SH-SY5Y (cell line): ENCODE measurements around the gene RAD21L1.

ENCODE experiments used
- GATA2 ChIP-seq: IDR thresholded peaks from 2 replicates; pipeline ENCODE4 v1.6.1; 2011; ENCODE audit warnings: mild to moderate bottlenecking, low read depth, low read length
- GATA3 ChIP-seq: IDR thresholded peaks from 2 replicates; pipeline ENCODE4 v1.6.1; 2011; ENCODE audit warnings: low read depth, mild to moderate bottlenecking, low read length, moderate library complexity

DNA sequence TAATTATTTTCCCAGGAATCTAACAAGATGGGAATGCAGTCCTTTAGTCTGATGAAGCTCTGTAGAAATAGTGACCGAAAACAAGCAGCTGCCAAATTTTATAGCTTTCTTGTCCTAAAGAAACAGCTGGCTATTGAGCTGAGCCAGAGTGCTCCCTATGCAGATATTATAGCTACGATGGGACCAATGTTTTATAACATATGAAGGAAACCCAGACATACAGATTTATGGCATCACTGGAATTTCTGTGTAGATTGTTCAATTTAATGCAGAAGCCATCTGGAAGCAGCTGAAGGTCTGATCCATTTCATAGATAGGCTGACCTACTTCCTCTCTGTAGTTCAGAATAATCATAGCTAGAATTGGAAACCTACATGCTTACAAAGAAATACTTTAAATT, 28.4 kb downstream of the RAD21L1 start:
- TF ChIP-seq GATA2 = peak; percentile 87; the same call in 1 of the 2 replicates
- peak; percentile 76 for TF ChIP-seq GATA3
